Measurements from ENCODE around the gene IL18BP.
A peak's percentile ranks its signal among the peaks of the same experiment; 100 is the strongest.

IL18BP gene

GRCh38 chr11:71998649-71999310, at the start of gene IL18BP:
IL18BP (plus strand) TSS chr11:71998909; CDS start chr11:71999985, 1,076 bp downstream.
- DNase-seq (ENCODE audit: low spot score), result peak; percentile 48

GRCh38 chr11:71949034-71949433, 49.7 kb upstream of the IL18BP start:
- no peak for DNase-seq (ENCODE audit: low spot score)

GRCh38 chr11:71951741-71952310, 46.9 kb upstream of the IL18BP start:
- DNase-seq (ENCODE audit: low spot score), result no peak

GRCh38 chr11:71955898-71956456, 42.7 kb upstream of the IL18BP start:
- DNase-seq (ENCODE audit: low spot score), result no peak

GRCh38 chr11:71962428-71963038, 36.2 kb upstream of the IL18BP start:
- no peak for DNase-seq (ENCODE audit: low spot score)

- no peak for DNase-seq (ENCODE audit: low spot score)
Measured at GRCh38 chr11:71963468-71963867, 35.2 kb upstream of the IL18BP start.

DNA sequence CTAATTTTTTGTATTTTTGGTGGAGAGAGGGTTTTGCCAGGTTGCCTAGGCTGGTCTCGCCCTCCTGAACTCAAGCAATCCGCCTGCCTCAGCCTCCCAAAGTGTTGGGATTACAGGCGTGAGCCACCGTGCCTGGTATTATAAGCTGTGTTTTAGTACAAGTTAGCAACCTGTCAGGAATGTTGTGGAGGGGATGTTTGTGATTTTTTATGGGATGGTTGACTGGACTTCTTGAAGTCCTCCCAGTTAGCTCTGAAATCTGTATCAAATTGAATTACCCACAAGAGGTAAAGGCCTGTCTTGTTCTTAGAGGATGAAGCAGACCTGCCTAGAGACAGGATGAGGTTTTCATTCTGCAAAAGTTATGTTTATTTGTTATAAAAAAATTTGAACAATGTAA, 34.1 kb upstream of the IL18BP start:
- no peak for DNase-seq (ENCODE audit: low spot score)

GRCh38 chr11:71971680-71972079, 27.0 kb upstream of the IL18BP start:
- DNase-seq (ENCODE audit: low spot score), result no peak

- DNase-seq (ENCODE audit: low spot score), result no peak
Measured at GRCh38 chr11:71976551-71976950, 22.2 kb upstream of the IL18BP start.

- DNase-seq (ENCODE audit: low spot score), result no peak
Measured at GRCh38 chr11:71977090-71977489, 21.6 kb upstream of the IL18BP start.

- peak; percentile 63 for DNase-seq (ENCODE audit: low spot score)
Measured at GRCh38 chr11:71977743-71978418, 20.8 kb upstream of the IL18BP start.

DNA sequence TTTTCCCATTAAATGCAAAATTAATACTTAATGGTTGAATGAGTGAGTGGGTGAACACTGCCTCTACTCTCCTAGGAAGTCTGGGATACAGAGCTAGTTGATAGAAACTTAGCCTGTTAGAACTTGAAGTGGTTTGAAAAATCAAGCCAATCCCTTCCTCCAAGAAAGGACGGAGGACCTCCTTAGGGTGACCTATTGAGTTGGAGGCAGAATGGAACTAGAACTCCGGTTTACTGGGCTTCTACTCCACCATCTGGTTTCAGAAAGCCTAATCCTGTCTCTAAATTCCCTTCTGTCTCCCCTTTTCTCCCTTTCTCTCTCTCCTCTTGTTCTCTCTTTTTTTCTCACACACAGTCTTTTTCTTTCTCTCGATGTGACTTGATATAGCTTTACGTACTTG, 19.6 kb upstream of the IL18BP start:
- DNase-seq (ENCODE audit: low spot score), result no peak

DNA sequence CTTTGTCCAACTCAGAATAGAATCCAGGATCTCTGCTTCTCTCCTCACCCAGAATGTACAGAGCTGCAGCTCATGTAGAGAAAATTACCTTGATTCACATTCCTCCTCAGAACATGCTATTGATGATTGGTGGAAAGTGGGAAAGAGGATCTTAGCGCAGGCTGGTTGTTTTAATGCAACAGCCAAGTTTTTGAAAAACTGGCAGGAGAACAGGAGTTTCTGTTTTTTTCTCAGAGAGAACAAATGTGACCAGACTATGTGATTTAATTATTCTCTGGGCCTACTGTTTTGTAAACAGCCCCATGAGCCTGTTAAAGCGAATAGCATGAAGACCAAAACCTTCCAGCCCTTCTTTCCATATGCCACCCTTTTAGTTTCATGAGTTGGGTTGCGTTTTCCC, 19.1 kb upstream of the IL18BP start:
- DNase-seq (ENCODE audit: low spot score), result no peak

- no peak for DNase-seq (ENCODE audit: low spot score)
Measured at GRCh38 chr11:71986131-71986530, 12.6 kb upstream of the IL18BP start.

GRCh38 chr11:71987521-71987920, 11.2 kb upstream of the IL18BP start:
- DNase-seq (ENCODE audit: low spot score), result no peak

DNA sequence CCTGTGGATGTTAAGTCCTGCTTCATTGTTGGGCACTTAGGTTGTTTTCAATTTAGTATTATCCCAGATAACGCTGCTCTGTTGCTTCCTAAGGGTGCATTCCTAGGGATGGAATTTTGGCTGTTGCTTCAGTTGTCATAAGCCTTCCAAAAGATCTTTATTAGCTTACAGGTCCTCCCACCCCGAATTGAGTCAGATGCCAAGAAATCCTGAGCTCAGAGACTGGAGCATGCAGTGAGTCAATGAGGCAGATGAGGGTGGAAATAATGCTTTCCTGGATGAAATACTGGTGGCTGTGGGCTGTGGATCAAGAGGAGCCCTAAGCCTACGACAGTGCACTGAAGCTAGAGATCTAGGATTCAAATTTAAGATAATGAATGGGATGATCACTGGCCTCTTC, 10.7 kb upstream of the IL18BP start:
- DNase-seq (ENCODE audit: low spot score), result no peak

GRCh38 chr11:71990701-71991100, 8.0 kb upstream of the IL18BP start:
- DNase-seq (ENCODE audit: low spot score), result no peak

GRCh38 chr11:71991494-71991893, 7.2 kb upstream of the IL18BP start:
- no peak for DNase-seq (ENCODE audit: low spot score)

- no peak for DNase-seq (ENCODE audit: low spot score)
Measured at GRCh38 chr11:71992136-71992730, 6.5 kb upstream of the IL18BP start.

GRCh38 chr11:71994786-71995185, 3.9 kb upstream of the IL18BP start:
- DNase-seq (ENCODE audit: low spot score), result no peak

DNA sequence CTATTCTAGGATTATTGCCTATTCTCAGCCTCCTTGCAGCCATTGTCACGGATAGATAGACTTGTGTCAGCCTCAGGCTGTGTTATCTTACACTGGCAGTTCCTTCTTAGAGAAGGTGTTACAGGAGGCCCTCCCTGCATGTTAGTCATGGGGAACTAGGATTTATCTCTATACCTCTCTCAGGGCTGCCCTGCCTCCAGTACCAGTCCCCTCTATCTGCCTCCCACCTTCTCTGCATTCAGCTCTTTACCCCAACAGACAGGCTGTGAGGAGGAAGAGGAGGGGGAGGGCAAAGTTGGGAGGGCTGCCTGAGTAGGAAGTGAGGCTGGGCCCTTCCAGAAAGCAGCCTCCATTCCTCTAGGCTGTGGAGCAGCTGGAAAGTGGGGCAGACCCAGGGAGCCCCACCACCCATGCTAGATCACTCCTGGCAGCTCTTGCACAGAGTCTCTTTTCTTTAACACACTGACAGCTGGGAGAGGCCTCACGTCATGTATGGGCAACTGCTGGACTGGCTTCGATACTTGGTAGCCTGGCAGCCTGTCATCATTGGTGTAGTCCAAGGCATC, 2.9 kb upstream of the IL18BP start:
- DNase-seq (ENCODE audit: low spot score), result no peak

DNA sequence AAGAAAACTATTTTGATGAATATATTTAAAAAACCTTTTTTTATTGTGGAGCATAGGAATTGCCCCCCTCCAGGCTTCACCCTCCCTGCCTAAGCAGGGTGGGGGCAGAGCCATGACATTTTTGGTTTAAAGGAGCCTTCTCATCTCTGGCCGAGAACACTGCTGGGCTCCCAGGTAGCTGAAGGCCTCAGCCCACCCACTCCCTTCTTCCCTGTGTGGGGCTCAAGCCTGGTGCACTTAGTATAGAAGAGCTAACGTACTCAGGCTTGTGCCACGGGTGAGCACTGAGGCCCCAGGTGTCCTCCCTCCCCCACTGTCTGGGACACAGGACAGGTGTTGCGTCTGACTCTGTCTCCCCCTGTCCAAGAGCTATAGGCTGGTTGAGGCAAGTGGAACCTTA, 2.2 kb upstream of the IL18BP start:
- no peak for DNase-seq (ENCODE audit: low spot score)

Measured in CD4-positive, alpha-beta T cell treated with Interleukin-2 at 100 ng/mL for 4 hours (primary cell).